Measurements from ENCODE around the gene TM4SF4.

The TM4SF4 gene

GRCh38 chr3:149512073-149512782 lies 37.7 kb downstream of the TM4SF4 start:
- no peak overlapping the region for H3K4me3 ChIP-seq (ENCODE audit: low read depth, low read length)
- in situ Hi-C loops (cut with HindIII; ENCODE audit: low sequenced_read_pairs), result loop anchor here (25.0 kb wide), 1 partner anchor 250 kb away; the partner anchor contains the start of gene COMMD2
- peak; percentile 62 for DNase-seq (ENCODE audit: low read depth, low spot score)
- peak; percentile 77 for TF ChIP-seq CTCF (IDR thresholded peaks at IDR 0.05; ENCODE audit: low read depth, low read length)

- in situ Hi-C loops (cut with HindIII; ENCODE audit: low sequenced_read_pairs), result loop anchor here (25.0 kb wide), 1 partner anchor 248 kb away; the partner anchor contains the start of gene COMMD2
- TF ChIP-seq CTCF (IDR thresholded peaks at IDR 0.05; ENCODE audit: low read depth, low read length), result no peak
- no peak overlapping the region for H3K4me3 ChIP-seq (ENCODE audit: low read depth, low read length)
- no peak for DNase-seq (ENCODE audit: low read depth, low spot score)
Observed at GRCh38 chr3:149514471-149514870, 40.0 kb downstream of the TM4SF4 start.

- no peak for TF ChIP-seq CTCF (IDR thresholded peaks at IDR 0.05; ENCODE audit: low read depth, low read length)
- no peak overlapping the region for H3K4me3 ChIP-seq (ENCODE audit: low read depth, low read length)
- in situ Hi-C loops (cut with HindIII; ENCODE audit: low sequenced_read_pairs), result loop anchor here (25.0 kb wide), 1 partner anchor 247 kb away; the partner anchor contains the start of gene COMMD2
Observed at GRCh38 chr3:149515249-149515648, 40.8 kb downstream of the TM4SF4 start.

GRCh38 chr3:149516920-149517319 lies 42.4 kb downstream of the TM4SF4 start:
- H3K4me3 ChIP-seq (ENCODE audit: low read depth, low read length), result no peak overlapping the region
- TF ChIP-seq CTCF (IDR thresholded peaks at IDR 0.05; ENCODE audit: low read depth, low read length), result no peak
- no peak for DNase-seq (ENCODE audit: low read depth, low spot score)
- in situ Hi-C loops (cut with HindIII; ENCODE audit: low sequenced_read_pairs), result loop anchor here (25.0 kb wide), 1 partner anchor 245 kb away; the partner anchor contains the start of gene COMMD2

More at GRCh38 chr3:149515249-149515648, 40.8 kb downstream of the TM4SF4 start:
- DNase-seq (ENCODE audit: low read depth, low spot score), result no peak

GRCh38 chr3:149519912-149520311 lies 45.4 kb downstream of the TM4SF4 start:
- in situ Hi-C loops (cut with HindIII; ENCODE audit: low sequenced_read_pairs), result loop anchor here (25.0 kb wide), 1 partner anchor 242 kb away; the partner anchor contains the start of gene COMMD2
- no peak for TF ChIP-seq CTCF (IDR thresholded peaks at IDR 0.05; ENCODE audit: low read depth, low read length)
- DNase-seq (ENCODE audit: low read depth, low spot score), result no peak
- no peak overlapping the region for H3K4me3 ChIP-seq (ENCODE audit: low read depth, low read length)

- no peak overlapping the region for H3K4me3 ChIP-seq (ENCODE audit: low read depth, low read length)
- TF ChIP-seq CTCF (IDR thresholded peaks at IDR 0.05; ENCODE audit: low read depth, low read length), result no peak
- in situ Hi-C loops (cut with HindIII; ENCODE audit: low sequenced_read_pairs), result loop anchor here (25.0 kb wide), 1 partner anchor 239 kb away; the partner anchor contains the start of gene COMMD2
- no peak for DNase-seq (ENCODE audit: low read depth, low spot score)
Observed at GRCh38 chr3:149523512-149524299, 49.2 kb downstream of the TM4SF4 start.
